Measurements from ENCODE around the gene ODF4.

DNA sequence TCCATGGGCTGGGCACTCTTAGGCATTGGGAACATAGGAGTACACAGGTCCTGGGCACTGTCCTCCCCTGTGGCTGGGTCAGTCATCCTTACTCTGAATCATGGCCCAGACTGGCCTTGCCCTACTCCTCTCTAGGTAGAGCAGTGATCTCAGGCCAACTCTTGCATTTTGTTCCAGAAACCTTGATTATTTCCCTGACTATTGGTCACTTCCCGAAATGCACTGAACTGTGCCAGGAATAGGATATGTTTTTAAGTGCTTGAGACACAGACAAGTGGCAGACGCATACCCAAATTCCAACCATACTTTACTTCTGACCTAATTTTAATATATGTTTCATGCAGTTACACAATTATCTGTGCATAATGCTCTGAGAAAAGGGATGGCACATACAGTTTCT, 26.6 kb downstream of the ODF4 start:
- TF ChIP-seq, protein P1, sequence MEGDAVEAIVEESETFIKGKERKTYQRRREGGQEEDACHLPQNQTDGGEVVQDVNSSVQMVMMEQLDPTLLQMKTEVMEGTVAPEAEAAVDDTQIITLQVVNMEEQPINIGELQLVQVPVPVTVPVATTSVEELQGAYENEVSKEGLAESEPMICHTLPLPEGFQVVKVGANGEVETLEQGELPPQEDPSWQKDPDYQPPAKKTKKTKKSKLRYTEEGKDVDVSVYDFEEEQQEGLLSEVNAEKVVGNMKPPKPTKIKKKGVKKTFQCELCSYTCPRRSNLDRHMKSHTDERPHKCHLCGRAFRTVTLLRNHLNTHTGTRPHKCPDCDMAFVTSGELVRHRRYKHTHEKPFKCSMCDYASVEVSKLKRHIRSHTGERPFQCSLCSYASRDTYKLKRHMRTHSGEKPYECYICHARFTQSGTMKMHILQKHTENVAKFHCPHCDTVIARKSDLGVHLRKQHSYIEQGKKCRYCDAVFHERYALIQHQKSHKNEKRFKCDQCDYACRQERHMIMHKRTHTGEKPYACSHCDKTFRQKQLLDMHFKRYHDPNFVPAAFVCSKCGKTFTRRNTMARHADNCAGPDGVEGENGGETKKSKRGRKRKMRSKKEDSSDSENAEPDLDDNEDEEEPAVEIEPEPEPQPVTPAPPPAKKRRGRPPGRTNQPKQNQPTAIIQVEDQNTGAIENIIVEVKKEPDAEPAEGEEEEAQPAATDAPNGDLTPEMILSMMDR (IDR thresholded peaks at IDR 0.05): no peak
- TF ChIP-seq POLR2A (IDR thresholded peaks at IDR 0.05) (no peak), POLR2AphosphoS5 (IDR thresholded peaks at IDR 0.05) (peak; percentile 49)
